Upper lobe of left lung (tissue), 4 donors: ENCODE results near the gene RSRC1.

Source experiments
- CTCF ChIP-seq, 6 experiments: fragments of 450-650 bp in 4 of 6; fragments of 200-600 bp in 2 of 6; sonication (generic) in 2 of 6; IDR thresholded peaks; one replicate each; pipeline ENCODE4 v1.5.1; 2016 to 2019; ENCODE audit warnings: antibody characterized with exemption in 6 of 6
- EP300 ChIP-seq, 4 donors: sonication (generic); formaldehyde crosslinking; IDR thresholded peaks; one replicate each; pipeline ENCODE4 v1.5.1; 2017; ENCODE audit warnings: antibody characterized with exemption in 4 of 4, control low read depth in 2 of 4
- POLR2AphosphoS5 ChIP-seq, 2 donors: sonication (generic); formaldehyde crosslinking; IDR thresholded peaks; one replicate each; pipeline ENCODE4 v1.5.1; 2017; ENCODE audit warnings: antibody characterized with exemption in 2 of 2

- TF ChIP-seq CTCF (IDR thresholded peaks at IDR 0.05) (no peak), EP300 (IDR thresholded peaks at IDR 0.05) (no peak), POLR2AphosphoS5 (IDR thresholded peaks at IDR 0.05) (no peak)
Measured at GRCh38 chr3:158205324-158205723, 95.4 kb downstream of the RSRC1 start.
